Chondrocyte (in vitro differentiated cells): Measurements from ENCODE around the gene RET. TPM values are rescaled to one million over a fixed set of nuclear protein-coding genes. Genes with fewer than 3 reads are reported as not detected.

Experiments
- DNase-seq: peaks from one replicate; pipeline ENCODE4 v3.0.0; 2021; ENCODE audit warnings: mixed read lengths, low spot score
- H3K27ac Mint-ChIP-seq: one replicate; pipeline ENCODE4 v1.8.0; 2021; ENCODE audit warnings: mild to moderate bottlenecking, moderate library complexity, mixed read lengths; ENCODE audit not compliant: unreplicated experiment
- H3K27me3 Mint-ChIP-seq: 2 replicates; pipeline ENCODE4 v1.8.0; 2021; ENCODE audit warnings: low read depth, mixed read lengths
- H3K36me3 Mint-ChIP-seq: 2 replicates; pipeline ENCODE4 v1.8.0; 2021; ENCODE audit warnings: low read depth, mixed read lengths
- H3K4me1 Mint-ChIP-seq: 2 replicates; pipeline ENCODE4 v1.8.0; 2021; ENCODE audit warnings: low read depth, mild to moderate bottlenecking, mixed read lengths
- H3K4me3 Mint-ChIP-seq: one replicate; pipeline ENCODE4 v1.8.0; 2021; ENCODE audit warnings: mild to moderate bottlenecking, moderate library complexity, mixed read lengths; ENCODE audit not compliant: unreplicated experiment
- H3K9me3 Mint-ChIP-seq: 2 replicates; pipeline ENCODE4 v1.8.0; 2021; ENCODE audit warnings: low read depth, mixed read lengths
- CTCF ChIP-seq: fragments of 200-600 bp; sonication (generic); IDR thresholded peaks from 2 replicates; pipeline ENCODE4 v1.5.0; 2021; ENCODE audit warnings: antibody characterized with exemption, mild to moderate bottlenecking, moderate library complexity
- total RNA-seq: library from RNA; stranded (reverse); gene quantifications from 3 replicates; pipeline ENCODE4 v1.2.1, GENCODE V29; 2021

RET gene
- total RNA-seq, 1 donor from 2014 or later, result 0.12 TPM

DNA sequence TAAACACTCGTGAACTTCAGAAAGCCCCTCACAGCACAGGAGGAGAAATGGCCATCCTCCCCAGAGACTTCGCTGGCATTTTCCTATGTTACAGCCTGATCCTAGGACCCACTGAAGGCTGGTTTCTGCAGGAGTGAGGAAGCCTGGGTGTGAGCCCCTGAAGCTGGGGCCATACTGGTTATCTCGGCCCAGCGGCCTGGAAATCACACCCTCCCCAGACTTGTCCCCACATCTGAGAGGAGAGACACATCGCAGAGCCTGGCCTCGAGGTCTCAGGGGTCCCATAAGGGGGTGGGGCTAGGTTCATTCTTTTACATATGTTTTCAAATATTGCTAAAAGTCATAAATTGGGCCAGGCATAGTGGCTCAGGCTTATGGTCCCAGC is 17.5 kb upstream of the RET start:
- Mint-ChIP-seq H3K27ac (no peak overlapping the region), H3K4me1 (no peaks in the 10 kb centered on the region), H3K36me3 (no peaks in the 10 kb centered on the region), H3K9me3 (no peaks in the 10 kb centered on the region), H3K4me3 (no peak overlapping the region), H3K27me3 (peaks cover 26% of the 10 kb centered on the region)
- TF ChIP-seq CTCF, result no peak
- DNase-seq, result peak; percentile 54

- Mint-ChIP-seq H3K27me3 (peaks cover 25% of the 10 kb centered on the region), H3K4me1 (no peaks in the 10 kb centered on the region), H3K27ac (no peak overlapping the region), H3K4me3 (no peak overlapping the region), H3K9me3 (no peaks in the 10 kb centered on the region), H3K36me3 (no peaks in the 10 kb centered on the region)
- TF ChIP-seq CTCF, result no peak
- DNase-seq, result peak; percentile 47
Observed at GRCh38 chr10:43059828-43060227, 17.0 kb upstream of the RET start.

GRCh38 chr10:43060291-43060690 is 16.6 kb upstream of the RET start:
- peaks cover 24% of the 10 kb centered on the region for H3K27me3 Mint-ChIP-seq
- no peak overlapping the region for H3K27ac Mint-ChIP-seq
- H3K4me3 Mint-ChIP-seq, result no peak overlapping the region
- no peak for TF ChIP-seq CTCF
- no peaks in the 10 kb centered on the region for H3K4me1 Mint-ChIP-seq
- H3K36me3 Mint-ChIP-seq, result no peaks in the 10 kb centered on the region
- H3K9me3 Mint-ChIP-seq, result no peaks in the 10 kb centered on the region
- DNase-seq, result no peak

DNA sequence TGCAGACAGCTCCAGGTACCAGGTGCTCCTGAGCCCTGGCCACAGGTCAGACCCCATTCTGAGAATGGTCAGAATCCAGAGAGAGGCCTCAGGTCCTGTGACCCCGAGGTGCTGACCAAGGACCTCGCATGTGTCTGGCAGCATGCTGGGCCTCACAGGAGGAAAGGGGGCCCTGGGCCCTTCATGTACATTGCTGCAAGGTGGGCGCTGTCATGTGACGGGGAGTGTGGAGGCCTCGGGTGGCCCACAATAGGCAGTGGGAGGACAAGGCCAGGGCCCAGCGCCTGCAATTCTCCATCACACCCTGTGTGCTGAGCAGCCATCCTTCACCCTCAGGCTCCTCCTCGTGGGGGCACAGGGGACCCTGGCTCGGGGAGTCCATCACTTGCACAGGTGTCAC is 15.5 kb upstream of the RET start:
- no peaks in the 10 kb centered on the region for H3K9me3 Mint-ChIP-seq
- no peak for DNase-seq
- no peak overlapping the region for H3K4me3 Mint-ChIP-seq
- peaks cover 24% of the 10 kb centered on the region for H3K27me3 Mint-ChIP-seq
- H3K36me3 Mint-ChIP-seq, result no peaks in the 10 kb centered on the region
- no peak for TF ChIP-seq CTCF
- H3K27ac Mint-ChIP-seq, result no peak overlapping the region
- H3K4me1 Mint-ChIP-seq, result no peaks in the 10 kb centered on the region

- Mint-ChIP-seq H3K9me3 (no peaks in the 10 kb centered on the region), H3K36me3 (no peaks in the 10 kb centered on the region), H3K4me3 (no peak overlapping the region), H3K4me1 (no peaks in the 10 kb centered on the region), H3K27ac (no peak overlapping the region), H3K27me3 (peaks cover 24% of the 10 kb centered on the region)
- TF ChIP-seq CTCF, result no peak
- no peak for DNase-seq
Observed at GRCh38 chr10:43061760-43062159, 15.1 kb upstream of the RET start.
